Measurements from ENCODE around the gene ZNF341.
A peak's percentile ranks its signal among the peaks of the same experiment; 100 is the strongest.

The ZNF341 gene

DNA sequence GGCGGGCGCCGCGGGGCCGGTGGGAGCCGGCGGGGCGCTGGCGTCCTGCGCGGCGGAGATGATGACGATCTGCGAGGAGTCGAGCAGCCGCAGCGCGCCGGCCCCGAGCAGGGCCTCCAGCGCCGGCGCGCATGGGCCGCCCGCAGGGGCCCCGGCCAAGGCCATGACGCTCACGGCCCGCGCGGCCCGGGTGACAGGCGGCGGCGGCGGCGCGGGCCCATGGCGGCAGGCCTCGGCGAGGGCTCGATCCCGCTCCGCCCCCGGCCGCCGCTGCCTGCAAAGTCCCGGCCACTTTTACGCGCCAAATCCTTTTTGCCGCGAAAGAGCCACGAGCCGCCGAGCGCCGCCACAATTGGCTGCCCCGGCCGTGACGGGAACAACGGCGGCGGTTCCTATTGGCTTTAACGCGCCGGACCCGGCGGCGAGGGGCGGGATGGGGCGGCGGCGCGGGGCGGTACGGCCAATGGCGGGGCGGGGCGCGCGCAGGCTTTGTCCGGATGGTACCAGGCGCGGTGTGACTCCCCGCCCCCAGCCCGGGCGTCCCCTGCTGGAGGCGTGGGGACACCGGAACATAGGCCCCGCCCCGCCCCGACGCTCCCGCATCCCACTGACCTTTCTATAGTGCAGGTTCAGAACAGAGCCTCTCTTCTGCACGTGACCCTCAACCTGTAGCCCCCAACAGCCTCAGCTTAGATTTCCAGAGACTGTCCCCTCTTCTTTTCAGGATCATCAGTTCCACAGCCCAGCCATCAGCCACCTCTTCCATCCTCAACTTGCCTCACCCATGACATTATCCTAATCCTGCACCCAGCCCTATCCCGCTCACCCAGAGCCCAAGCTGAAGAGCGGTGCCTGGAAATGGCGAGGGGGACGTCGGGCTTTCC lies 45.5 kb upstream of the ZNF341 start, which contains the start of gene E2F1:
Gene E2F1 (minus strand): TSS at position 286 of the 884 bp plus-strand sequence. CDS start 121 bp downstream, at position 165.
- no CpG with 5 or more reads among the region's 101 CpGs for WGBS, 2 donors (ENCODE audit: extremely low coverage in 2 of 2, insufficient read length in 2 of 2, insufficient replicate concordance in 1 of 2)
- peak within 1 kb of the TSS; percentile 75 for H3K27ac ChIP-seq (replicated peaks; ENCODE audit: low read length)
- peak; percentile 95 for DNase-seq (ENCODE audit: low spot score)

DNA sequence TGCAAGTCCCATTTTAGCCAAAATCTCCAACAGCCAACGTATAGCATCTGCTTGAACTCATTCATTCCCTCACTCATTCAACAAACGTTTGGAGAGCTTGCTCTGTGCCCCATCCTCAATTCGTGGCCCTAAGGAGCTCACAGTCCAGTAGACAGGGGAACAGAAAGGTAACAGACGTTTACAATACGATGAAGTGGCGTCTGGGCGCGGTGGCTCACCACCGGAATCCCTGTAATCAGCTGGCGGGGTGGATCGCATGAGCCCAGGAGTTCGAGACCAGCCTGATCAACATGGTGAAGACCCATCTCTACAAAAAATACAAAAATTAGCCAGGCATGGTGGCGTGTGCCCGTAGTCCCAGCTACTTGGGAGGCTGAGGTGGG lies 44.8 kb upstream of the ZNF341 start:
- peak overlapping the region; percentile 67 for H3K4me2 ChIP-seq (ENCODE audit: insufficient read depth, low read length, poor library complexity, severe bottlenecking)
- peak overlapping the region; percentile 77 for H3K4ac ChIP-seq (ENCODE audit: low read length)
- peak overlapping the region; percentile 84 for H2AK5ac ChIP-seq (ENCODE audit: low read depth, low read length)
- H3K14ac ChIP-seq (ENCODE audit: low read length): no peak overlapping the region
- H3K79me1 ChIP-seq (ENCODE audit: low read depth, low read length): peaks cover 2% of the 10 kb centered on the region
- H2BK15ac ChIP-seq (ENCODE audit: low read length): peak overlapping the region; percentile 69
- peak overlapping the region; percentile 84 for H2AFZ ChIP-seq (ENCODE audit: low read length)
- peak overlapping the region; percentile 74 for H2BK120ac ChIP-seq (ENCODE audit: low read depth, low read length)
- no peak for DNase-seq (ENCODE audit: low spot score)
- H2BK5ac ChIP-seq (ENCODE audit: low read length): no peak overlapping the region
- H3K9ac ChIP-seq (ENCODE audit: low read depth, low read length, poor library complexity): no peak overlapping the region
- no peak overlapping the region for H3K27ac ChIP-seq (replicated peaks; ENCODE audit: low read length)
- peak overlapping the region; percentile 42 to 69 for H3K4me3 ChIP-seq (ENCODE audit: low read length in 2 of 2)
- no peak overlapping the region for H4K8ac ChIP-seq (ENCODE audit: low read depth, low read length)
- H3K4me1 ChIP-seq (ENCODE audit: control insufficient read depth in 2 of 2, insufficient read depth in 1 of 2, low read depth in 1 of 2, low read length in 2 of 2): peaks cover 12 to 15% of the 10 kb centered on the region in 2 donors
- peak overlapping the region; percentile 0 for H2BK12ac ChIP-seq (ENCODE audit: low read length)
- H4K91ac ChIP-seq (ENCODE audit: low read depth, low read length, poor library complexity): no peak overlapping the region
- no CpG with 5 or more reads among the region's 14 CpGs for WGBS, 2 donors (ENCODE audit: extremely low coverage in 2 of 2, insufficient read length in 2 of 2, insufficient replicate concordance in 1 of 2)
- H3K18ac ChIP-seq (ENCODE audit: low read length): peak overlapping the region; percentile 88
- no peaks in the 10 kb centered on the region for H3K9me3 ChIP-seq (replicated peaks in 1 of 2; ENCODE audit: control insufficient read depth in 2 of 2, insufficient read depth in 1 of 2, low read depth in 1 of 2, low read length in 2 of 2)
- H3K23ac ChIP-seq (ENCODE audit: low read depth, low read length, poor library complexity): peak overlapping the region; percentile 48
- H3K36me3 ChIP-seq (replicated peaks in 1 of 2; ENCODE audit: control insufficient read depth in 2 of 2, insufficient read depth in 2 of 2, low read length in 2 of 2): peaks cover 0 to 19% of the 10 kb centered on the region in 2 donors
- peaks cover 0 to 12% (median 0%) of the 10 kb centered on the region in 3 experiments for H3K27me3 ChIP-seq (ENCODE audit: control insufficient read depth in 3 of 3, insufficient read depth in 3 of 3, low read depth in 1 of 3, low read length in 3 of 3)

More for the DNA sequence above, 45.5 kb upstream of the ZNF341 start, which contains the start of gene E2F1:
- Histone ChIP-seq H3K36me3 (replicated peaks in 1 of 2; ENCODE audit: control insufficient read depth in 2 of 2, insufficient read depth in 2 of 2, low read length in 2 of 2) (peaks cover 0 to 25% of the 10 kb centered on the region in 2 donors), H2AFZ (ENCODE audit: low read length) (peak within 1 kb of the TSS; percentile 84), H2BK15ac (ENCODE audit: low read length) (peak within 1 kb of the TSS; percentile 69), H4K8ac (ENCODE audit: low read depth, low read length) (no peak within 1 kb of the TSS), H3K14ac (ENCODE audit: low read length) (no peak within 1 kb of the TSS), H3K9me3 (replicated peaks in 1 of 2; ENCODE audit: control insufficient read depth in 2 of 2, insufficient read depth in 1 of 2, low read depth in 1 of 2, low read length in 2 of 2) (no peaks in the 10 kb centered on the region), H2AK5ac (ENCODE audit: low read depth, low read length) (peak within 1 kb of the TSS; percentile 84), H3K4me2 (ENCODE audit: insufficient read depth, low read length, poor library complexity, severe bottlenecking) (peak within 1 kb of the TSS; percentile 74), H4K91ac (ENCODE audit: low read depth, low read length, poor library complexity) (no peak within 1 kb of the TSS), H3K27me3 (ENCODE audit: control insufficient read depth in 3 of 3, insufficient read depth in 3 of 3, low read depth in 1 of 3, low read length in 3 of 3) (peaks cover 0 to 12% (median 0%) of the 10 kb centered on the region in 3 experiments), H2BK120ac (ENCODE audit: low read depth, low read length) (peak within 1 kb of the TSS; percentile 74), H3K9ac (ENCODE audit: low read depth, low read length, poor library complexity) (peak within 1 kb of the TSS; percentile 74), H3K79me1 (ENCODE audit: low read depth, low read length) (peaks cover 2% of the 10 kb centered on the region), H2BK12ac (ENCODE audit: low read length) (peak within 1 kb of the TSS; percentile 0), H3K4me1 (ENCODE audit: control insufficient read depth in 2 of 2, insufficient read depth in 1 of 2, low read depth in 1 of 2, low read length in 2 of 2) (peaks cover 13 to 15% of the 10 kb centered on the region in 2 donors), H3K4ac (ENCODE audit: low read length) (peak within 1 kb of the TSS; percentile 77), H2BK5ac (ENCODE audit: low read length) (peak within 1 kb of the TSS; percentile 26), H3K23ac (ENCODE audit: low read depth, low read length, poor library complexity) (peak within 1 kb of the TSS; percentile 48), H3K4me3 (ENCODE audit: low read length in 2 of 2) (peak within 1 kb of the TSS; percentile 86 to 94), H3K18ac (ENCODE audit: low read length) (peak within 1 kb of the TSS; percentile 88)

DNA sequence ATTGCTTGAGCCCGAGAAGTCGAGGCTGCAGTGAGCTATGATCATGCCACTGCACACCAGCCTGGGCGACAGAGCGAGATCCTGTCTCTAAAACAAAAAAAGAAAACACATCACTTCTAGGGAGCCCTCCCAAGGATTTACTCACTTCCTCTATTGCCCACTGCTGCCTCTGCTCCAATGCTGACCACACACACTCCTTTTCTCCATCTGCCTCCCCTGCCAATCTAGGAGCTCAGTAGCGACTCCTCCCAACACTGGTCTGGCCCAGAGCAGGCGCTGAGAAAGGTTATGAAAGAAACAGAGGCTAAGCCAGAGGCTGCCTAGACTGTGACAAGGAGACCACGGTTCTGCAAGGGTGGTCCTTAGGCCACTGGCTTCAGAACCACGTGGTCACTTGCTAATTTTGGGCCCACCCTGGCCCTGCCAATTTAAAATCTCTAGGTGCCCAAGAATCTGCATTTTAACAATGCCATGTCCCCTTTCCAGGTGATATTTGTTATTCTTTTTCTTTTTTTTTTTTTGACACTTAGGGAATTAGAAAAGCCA lies 44.4 kb upstream of the ZNF341 start:
- WGBS, 2 donors (ENCODE audit: extremely low coverage in 2 of 2, insufficient read length in 2 of 2, insufficient replicate concordance in 1 of 2): no CpG with 5 or more reads among the region's 8 CpGs
- peaks cover 12 to 15% of the 10 kb centered on the region in 2 donors for H3K4me1 ChIP-seq (ENCODE audit: control insufficient read depth in 2 of 2, insufficient read depth in 1 of 2, low read depth in 1 of 2, low read length in 2 of 2)
- no peak overlapping the region for H3K14ac ChIP-seq (ENCODE audit: low read length)
- peak overlapping the region; percentile 41 for H2AFZ ChIP-seq (ENCODE audit: low read length)
- peaks cover 0 to 14% of the 10 kb centered on the region in 2 donors for H3K36me3 ChIP-seq (replicated peaks in 1 of 2; ENCODE audit: control insufficient read depth in 2 of 2, insufficient read depth in 2 of 2, low read length in 2 of 2)
- peak overlapping the region; percentile 84 for H2AK5ac ChIP-seq (ENCODE audit: low read depth, low read length)
- peaks cover 2% of the 10 kb centered on the region for H3K79me1 ChIP-seq (ENCODE audit: low read depth, low read length)
- H4K91ac ChIP-seq (ENCODE audit: low read depth, low read length, poor library complexity): no peak overlapping the region
- no peak overlapping the region for H3K4me3 ChIP-seq (ENCODE audit: low read length in 2 of 2)
- H3K9me3 ChIP-seq (replicated peaks in 1 of 2; ENCODE audit: control insufficient read depth in 2 of 2, insufficient read depth in 1 of 2, low read depth in 1 of 2, low read length in 2 of 2): no peaks in the 10 kb centered on the region
- no peak overlapping the region for H3K4ac ChIP-seq (ENCODE audit: low read length)
- H3K9ac ChIP-seq (ENCODE audit: low read depth, low read length, poor library complexity): no peak overlapping the region
- peak overlapping the region; percentile 0 for H2BK12ac ChIP-seq (ENCODE audit: low read length)
- no peak overlapping the region for H3K23ac ChIP-seq (ENCODE audit: low read depth, low read length, poor library complexity)
- DNase-seq (ENCODE audit: low spot score): no peak
- H2BK5ac ChIP-seq (ENCODE audit: low read length): no peak overlapping the region
- no peak overlapping the region for H2BK15ac ChIP-seq (ENCODE audit: low read length)
- no peak overlapping the region for H3K4me2 ChIP-seq (ENCODE audit: insufficient read depth, low read length, poor library complexity, severe bottlenecking)
- H2BK120ac ChIP-seq (ENCODE audit: low read depth, low read length): no peak overlapping the region
- peaks cover 0 to 12% (median 0%) of the 10 kb centered on the region in 3 experiments for H3K27me3 ChIP-seq (ENCODE audit: control insufficient read depth in 3 of 3, insufficient read depth in 3 of 3, low read depth in 1 of 3, low read length in 3 of 3)
- no peak overlapping the region for H4K8ac ChIP-seq (ENCODE audit: low read depth, low read length)
- H3K27ac ChIP-seq (replicated peaks; ENCODE audit: low read length): no peak overlapping the region
- no peak overlapping the region for H3K18ac ChIP-seq (ENCODE audit: low read length)
